ENCODE results near the gene TWF2. TPM values are rescaled to one million over a fixed set of nuclear protein-coding genes. Genes with fewer than 3 reads are reported as not detected.
"Not testable (repeated sequence)": the region's sequence is repeated elsewhere in the genome, so short reads cannot be mapped to it uniquely, and the experiment has no call there.

TWF2 gene
- polyA plus RNA-seq, 1 donor = 19.9 TPM

- no CpG with 5 or more reads among the region's 58 CpGs for WGBS (ENCODE audit: insufficient coverage, low lambda C conversion rate)
- Histone ChIP-seq H3K4me1 (ENCODE audit: control insufficient read depth, insufficient read depth, low read length) (peaks cover 36% of the 10 kb centered on the region), H3K27ac (ENCODE audit: low read length) (peak within 1 kb of the TSS; percentile 96), H3K4me3 (ENCODE audit: low read length) (peak within 1 kb of the TSS; percentile 93), H3K27me3 (ENCODE audit: control insufficient read depth, insufficient read depth, low read length) (no peaks in the 10 kb centered on the region), H3K36me3 (ENCODE audit: control insufficient read depth, insufficient read depth, low read length) (peaks cover 5% of the 10 kb centered on the region), H3K9me3 (ENCODE audit: control insufficient read depth, low read depth, low read length) (no peaks in the 10 kb centered on the region)
- peak; percentile 95 for DNase-seq
Measured at GRCh38 chr3:52278510-52279069, 39.6 kb upstream of the TWF2 start, which contains the start of gene WDR82. TSS of gene WDR82 (minus strand) at chr3:52278649. CDS start at chr3:52278361, 288 bp downstream.

- WGBS (ENCODE audit: insufficient coverage, low lambda C conversion rate) = no CpG with 5 or more reads among the region's 54 CpGs
- Histone ChIP-seq H3K9me3 (ENCODE audit: control insufficient read depth, low read depth, low read length) (no peaks in the 10 kb centered on the region), H3K27ac (ENCODE audit: low read length) (peak overlapping the region; percentile 96), H3K4me3 (ENCODE audit: low read length) (peak overlapping the region; percentile 93), H3K36me3 (ENCODE audit: control insufficient read depth, insufficient read depth, low read length) (peaks cover 5% of the 10 kb centered on the region), H3K4me1 (ENCODE audit: control insufficient read depth, insufficient read depth, low read length) (peaks cover 30% of the 10 kb centered on the region), H3K27me3 (ENCODE audit: control insufficient read depth, insufficient read depth, low read length) (no peaks in the 10 kb centered on the region)
- DNase-seq = no peak
Measured at GRCh38 chr3:52277972-52278509, 39.1 kb upstream of the TWF2 start.

GRCh38 chr3:52277071-52277964 is 38.4 kb upstream of the TWF2 start:
- Histone ChIP-seq H3K27ac (ENCODE audit: low read length) (peak overlapping the region; percentile 96), H3K4me1 (ENCODE audit: control insufficient read depth, insufficient read depth, low read length) (peaks cover 26% of the 10 kb centered on the region), H3K9me3 (ENCODE audit: control insufficient read depth, low read depth, low read length) (no peaks in the 10 kb centered on the region), H3K4me3 (ENCODE audit: low read length) (peak overlapping the region; percentile 93), H3K36me3 (ENCODE audit: control insufficient read depth, insufficient read depth, low read length) (peaks cover 10% of the 10 kb centered on the region), H3K27me3 (ENCODE audit: control insufficient read depth, insufficient read depth, low read length) (no peaks in the 10 kb centered on the region)
- DNase-seq = peak; percentile 61 to 74
- 0% methylated on average over 7 of the region's 28 CpGs for WGBS (ENCODE audit: insufficient coverage, low lambda C conversion rate)

- not testable (repeated sequence) for H3K27ac ChIP-seq (ENCODE audit: low read length); H3K4me3 ChIP-seq (ENCODE audit: low read length); H3K9me3 ChIP-seq (ENCODE audit: control insufficient read depth, low read depth, low read length); DNase-seq; H3K27me3 ChIP-seq (ENCODE audit: control insufficient read depth, insufficient read depth, low read length)
- WGBS (ENCODE audit: insufficient coverage, low lambda C conversion rate) = no CpG with 5 or more reads among the region's 18 CpGs
- peaks cover 14% of the 10 kb centered on the region for H3K4me1 ChIP-seq (ENCODE audit: control insufficient read depth, insufficient read depth, low read length)
- peaks cover 15% of the 10 kb centered on the region for H3K36me3 ChIP-seq (ENCODE audit: control insufficient read depth, insufficient read depth, low read length)
Measured at GRCh38 chr3:52274781-52275180, 35.8 kb upstream of the TWF2 start.

- no CpG with 5 or more reads among the region's 3 CpGs for WGBS (ENCODE audit: insufficient coverage, low lambda C conversion rate)
- Histone ChIP-seq H3K27me3 (ENCODE audit: control insufficient read depth, insufficient read depth, low read length) (no peaks in the 10 kb centered on the region), H3K9me3 (ENCODE audit: control insufficient read depth, low read depth, low read length) (no peaks in the 10 kb centered on the region), H3K27ac (ENCODE audit: low read length) (no peak overlapping the region), H3K4me3 (ENCODE audit: low read length) (no peak overlapping the region), H3K36me3 (ENCODE audit: control insufficient read depth, insufficient read depth, low read length) (peaks cover 30% of the 10 kb centered on the region), H3K4me1 (ENCODE audit: control insufficient read depth, insufficient read depth, low read length) (peaks cover 7% of the 10 kb centered on the region)
- no peak for DNase-seq
Measured at GRCh38 chr3:52272831-52273230, 33.9 kb upstream of the TWF2 start.

- H3K4me1 ChIP-seq (ENCODE audit: control insufficient read depth, insufficient read depth, low read length); H3K4me3 ChIP-seq (ENCODE audit: low read length); H3K27me3 ChIP-seq (ENCODE audit: control insufficient read depth, insufficient read depth, low read length); H3K9me3 ChIP-seq (ENCODE audit: control insufficient read depth, low read depth, low read length); H3K27ac ChIP-seq (ENCODE audit: low read length); DNase-seq: not testable (repeated sequence)
- peaks cover 36% of the 10 kb centered on the region for H3K36me3 ChIP-seq (ENCODE audit: control insufficient read depth, insufficient read depth, low read length)
- 90% methylated on average over 3 of the region's 9 CpGs for WGBS (ENCODE audit: insufficient coverage, low lambda C conversion rate)
Measured at GRCh38 chr3:52272172-52272571, 33.2 kb upstream of the TWF2 start.

- H3K27ac ChIP-seq (ENCODE audit: low read length) = no peak overlapping the region
- no peaks in the 10 kb centered on the region for H3K9me3 ChIP-seq (ENCODE audit: control insufficient read depth, low read depth, low read length)
- WGBS (ENCODE audit: insufficient coverage, low lambda C conversion rate) = no CpG with 5 or more reads among the region's 9 CpGs
- H3K4me1 ChIP-seq (ENCODE audit: control insufficient read depth, insufficient read depth, low read length) = peaks cover 3% of the 10 kb centered on the region
- no peaks in the 10 kb centered on the region for H3K27me3 ChIP-seq (ENCODE audit: control insufficient read depth, insufficient read depth, low read length)
- DNase-seq = peak in 1 of 2 donors; percentile 19
- H3K36me3 ChIP-seq (ENCODE audit: control insufficient read depth, insufficient read depth, low read length) = peaks cover 49% of the 10 kb centered on the region
- no peak overlapping the region for H3K4me3 ChIP-seq (ENCODE audit: low read length)
Measured at GRCh38 chr3:52270252-52270754, 31.3 kb upstream of the TWF2 start.

GRCh38 chr3:52269776-52270175 is 30.8 kb upstream of the TWF2 start:
- Histone ChIP-seq H3K27me3 (ENCODE audit: control insufficient read depth, insufficient read depth, low read length) (no peaks in the 10 kb centered on the region), H3K4me1 (ENCODE audit: control insufficient read depth, insufficient read depth, low read length) (peaks cover 3% of the 10 kb centered on the region), H3K9me3 (ENCODE audit: control insufficient read depth, low read depth, low read length) (no peaks in the 10 kb centered on the region), H3K36me3 (ENCODE audit: control insufficient read depth, insufficient read depth, low read length) (peaks cover 52% of the 10 kb centered on the region), H3K4me3 (ENCODE audit: low read length) (no peak overlapping the region), H3K27ac (ENCODE audit: low read length) (no peak overlapping the region)
- no peak for DNase-seq
- WGBS (ENCODE audit: insufficient coverage, low lambda C conversion rate) = 73% methylated on average over 2 of the region's 3 CpGs

GRCh38 chr3:52268036-52268435 is 29.1 kb upstream of the TWF2 start:
- no peak overlapping the region for H3K4me3 ChIP-seq (ENCODE audit: low read length)
- no peak for DNase-seq
- H3K4me1 ChIP-seq (ENCODE audit: control insufficient read depth, insufficient read depth, low read length) = peaks cover 3% of the 10 kb centered on the region
- no CpG with 5 or more reads among the region's 7 CpGs for WGBS (ENCODE audit: insufficient coverage, low lambda C conversion rate)
- H3K27ac ChIP-seq (ENCODE audit: low read length) = no peak overlapping the region
- peaks cover 65% of the 10 kb centered on the region for H3K36me3 ChIP-seq (ENCODE audit: control insufficient read depth, insufficient read depth, low read length)
- H3K9me3 ChIP-seq (ENCODE audit: control insufficient read depth, low read depth, low read length) = no peaks in the 10 kb centered on the region
- H3K27me3 ChIP-seq (ENCODE audit: control insufficient read depth, insufficient read depth, low read length) = no peaks in the 10 kb centered on the region

GRCh38 chr3:52265387-52265786 is 26.4 kb upstream of the TWF2 start:
- Histone ChIP-seq H3K27ac (ENCODE audit: low read length) (no peak overlapping the region), H3K4me3 (ENCODE audit: low read length) (no peak overlapping the region), H3K9me3 (ENCODE audit: control insufficient read depth, low read depth, low read length) (no peaks in the 10 kb centered on the region), H3K4me1 (ENCODE audit: control insufficient read depth, insufficient read depth, low read length) (no peaks in the 10 kb centered on the region), H3K36me3 (ENCODE audit: control insufficient read depth, insufficient read depth, low read length) (peaks cover 76% of the 10 kb centered on the region), H3K27me3 (ENCODE audit: control insufficient read depth, insufficient read depth, low read length) (no peaks in the 10 kb centered on the region)
- no peak for DNase-seq
- WGBS (ENCODE audit: insufficient coverage, low lambda C conversion rate) = no CpG with 5 or more reads among the region's 6 CpGs
